Osteoblast (primary cell): ENCODE results near the gene TYRO3. TPM values are rescaled to one million over a fixed set of nuclear protein-coding genes. Genes with fewer than 3 reads are reported as not detected.
A peak's percentile ranks its signal among the peaks of the same experiment; 100 is the strongest.

Source experiments
- DNase-seq: peaks from one replicate; pipeline ENCODE4 v3.0.0; 2011; ENCODE audit warnings: low spot score, mixed read lengths; ENCODE audit not compliant: insufficient read length; ENCODE audit errors: missing footprints
- H2AFZ ChIP-seq: 2 replicates; pipeline ENCODE4 v1.6.0; 2011; ENCODE audit warnings: mild to moderate bottlenecking, low read length
- H3K27ac ChIP-seq: 2 replicates; pipeline ENCODE4 v1.5.1; 2011; ENCODE audit warnings: mild to moderate bottlenecking, low read depth, low read length, moderate library complexity
- H3K27me3 ChIP-seq: 2 replicates; pipeline ENCODE4 v1.6.0; 2012; ENCODE audit warnings: mild to moderate bottlenecking, control low read depth, inconsistent platforms, low read length, moderate library complexity; ENCODE audit not compliant: insufficient read depth
- H3K36me3 ChIP-seq: 2 replicates; pipeline ENCODE4 v1.5.1; 2011; ENCODE audit warnings: mild to moderate bottlenecking, low read length, control low read depth, moderate library complexity; ENCODE audit not compliant: insufficient read depth
- H3K4me1 ChIP-seq: 2 replicates; pipeline ENCODE4 v1.5.1; 2011; ENCODE audit warnings: mild to moderate bottlenecking, low read length, control low read depth, moderate library complexity; ENCODE audit not compliant: insufficient read depth
- H3K4me2 ChIP-seq: 2 replicates; pipeline ENCODE4 v1.6.0; 2011; ENCODE audit warnings: mild to moderate bottlenecking, low read length; ENCODE audit not compliant: insufficient read depth
- H3K4me3 ChIP-seq: fragments of 200-600 bp; sonication (generic); 3 replicates; pipeline ENCODE4 v1.5.1; 2012; ENCODE audit warnings: mild to moderate bottlenecking, low read length, inconsistent platforms; ENCODE audit not compliant: insufficient read depth
- H3K79me2 ChIP-seq: 2 replicates; pipeline ENCODE4 v1.6.0; 2012; ENCODE audit warnings: mild to moderate bottlenecking, low read length, control low read depth, inconsistent platforms; ENCODE audit not compliant: insufficient read depth
- H3K9me3 ChIP-seq: 2 replicates; pipeline ENCODE4 v1.5.1; 2011; ENCODE audit warnings: low read depth, low read length, control low read depth
- H4K20me1 ChIP-seq: 2 replicates; pipeline ENCODE4 v1.6.0; 2012; ENCODE audit warnings: mild to moderate bottlenecking, low read length, control low read depth; ENCODE audit not compliant: insufficient read depth
- CTCF ChIP-seq: IDR thresholded peaks from 2 replicates; pipeline ENCODE4 v1.5.1; 2011; ENCODE audit warnings: mild to moderate bottlenecking, low read depth, low read length, moderate library complexity; ENCODE audit errors: extremely low read depth
- total RNA-seq: library from RNA; depleted of rRNA; stranded (reverse); fragments of >200 nt; gene quantifications from 2 replicates; pipeline ENCODE4 v1.2.3, GENCODE V29; 2012

Gene TYRO3
- total RNA-seq, 1 donor: 6.2 TPM

GRCh38 chr15:41520636-41521035 lies 38.4 kb upstream of the TYRO3 start:
- Histone ChIP-seq H3K4me3 (no peak overlapping the region), H3K4me1 (no peaks in the 10 kb centered on the region), H3K79me2 (no peaks in the 10 kb centered on the region), H4K20me1 (no peaks in the 10 kb centered on the region), H3K9me3 (no peaks in the 10 kb centered on the region), H3K27me3 (no peaks in the 10 kb centered on the region), H2AFZ (no peak overlapping the region), H3K4me2 (no peak overlapping the region), H3K27ac (no peak overlapping the region), H3K36me3 (peaks cover 17% of the 10 kb centered on the region)
- DNase-seq: no peak
- no peak for TF ChIP-seq CTCF

- H3K4me1 ChIP-seq: no peaks in the 10 kb centered on the region
- H3K36me3 ChIP-seq: peaks cover 23% of the 10 kb centered on the region
- no peaks in the 10 kb centered on the region for H3K9me3 ChIP-seq
- DNase-seq: no peak
- no peaks in the 10 kb centered on the region for H3K79me2 ChIP-seq
- no peak overlapping the region for H3K27ac ChIP-seq
- H3K27me3 ChIP-seq: no peaks in the 10 kb centered on the region
- TF ChIP-seq CTCF: no peak
- no peaks in the 10 kb centered on the region for H4K20me1 ChIP-seq
- no peak overlapping the region for H3K4me3 ChIP-seq
- no peak overlapping the region for H3K4me2 ChIP-seq
- no peak overlapping the region for H2AFZ ChIP-seq
Observed at GRCh38 chr15:41521614-41522013, 37.4 kb upstream of the TYRO3 start.

- H4K20me1 ChIP-seq: no peaks in the 10 kb centered on the region
- no peak overlapping the region for H3K4me3 ChIP-seq
- no peaks in the 10 kb centered on the region for H3K9me3 ChIP-seq
- H3K4me2 ChIP-seq: no peak overlapping the region
- H3K79me2 ChIP-seq: no peaks in the 10 kb centered on the region
- peak; percentile 57 for DNase-seq
- H3K27ac ChIP-seq: no peak overlapping the region
- no peaks in the 10 kb centered on the region for H3K4me1 ChIP-seq
- no peak overlapping the region for H2AFZ ChIP-seq
- no peaks in the 10 kb centered on the region for H3K27me3 ChIP-seq
- TF ChIP-seq CTCF: no peak
- peaks cover 33% of the 10 kb centered on the region for H3K36me3 ChIP-seq
Observed at GRCh38 chr15:41523097-41523496, 35.9 kb upstream of the TYRO3 start.

GRCh38 chr15:41530363-41530956 lies 28.6 kb upstream of the TYRO3 start:
- Histone ChIP-seq H3K27ac (no peak overlapping the region), H3K36me3 (peaks cover 71% of the 10 kb centered on the region), H3K4me2 (no peak overlapping the region), H2AFZ (no peak overlapping the region), H3K27me3 (no peaks in the 10 kb centered on the region), H3K9me3 (no peaks in the 10 kb centered on the region), H3K79me2 (no peaks in the 10 kb centered on the region), H3K4me1 (no peaks in the 10 kb centered on the region), H3K4me3 (no peak overlapping the region), H4K20me1 (no peaks in the 10 kb centered on the region)
- TF ChIP-seq CTCF: no peak
- no peak for DNase-seq
